HepG2 (cell line): ENCODE results near the gene RAC3. TPM values are rescaled to one million over a fixed set of nuclear protein-coding genes. Genes with fewer than 3 reads are reported as not detected.

ENCODE experiments used
- AGO2 ChIP-seq: fragments of 200-400 bp; formaldehyde crosslinking; optimal IDR thresholded peaks from 2 replicates; pipeline ENCODE3; 2017; ENCODE audit warnings: mild to moderate bottlenecking, low read depth, low read length, moderate library complexity
- ARNT ChIP-seq: fragments of 450-650 bp; IDR thresholded peaks from 2 replicates; pipeline ENCODE4 v1.6.1; 2017
- CHCHD3 ChIP-seq: sonication (generic); formaldehyde crosslinking; IDR thresholded peaks from 2 replicates; pipeline ENCODE4 v1.8.0; 2022; ENCODE audit warnings: mild to moderate bottlenecking, missing genetic modification reagents, moderate library complexity
- DZIP1 ChIP-seq: sonication (generic); formaldehyde crosslinking; IDR thresholded peaks from 2 replicates; pipeline ENCODE4 v1.5.0; 2020; ENCODE audit warnings: mild to moderate bottlenecking, missing genetic modification reagents
- FLYWCH1 ChIP-seq: sonication (generic); formaldehyde crosslinking; IDR thresholded peaks from 2 replicates; pipeline ENCODE4 v1.8.1; 2023; ENCODE audit warnings: mild to moderate bottlenecking, missing genetic modification reagents
- GATAD1 ChIP-seq: IDR thresholded peaks from 2 replicates; pipeline ENCODE4 v1.6.1; 2016; ENCODE audit warnings: missing genetic modification reagents, missing compliant biosample characterization
- HCFC1 ChIP-seq: fragments of 150-350 bp; IDR thresholded peaks from 2 replicates; pipeline ENCODE4 v1.6.1; 2014; ENCODE audit warnings: low read depth, low read length
- JUND ChIP-seq: sonication (generic); formaldehyde crosslinking; IDR thresholded peaks from 2 replicates; pipeline ENCODE4 v1.8.0; 2022; ENCODE audit warnings: mild to moderate bottlenecking, missing genetic modification reagents
- PAF1 ChIP-seq: IDR thresholded peaks from 2 replicates; pipeline ENCODE4 v1.6.1; 2016; ENCODE audit warnings: missing genetic modification reagents, missing compliant biosample characterization
- RBM39 ChIP-seq: fragments of 200-400 bp; formaldehyde crosslinking; IDR thresholded peaks from one replicate; pipeline ENCODE4 v1.6.1; 2018; ENCODE audit warnings: antibody characterized with exemption, mild to moderate bottlenecking, low read depth, low read length; ENCODE audit not compliant: poor library complexity, severe bottlenecking
- SRF ChIP-seq: IDR thresholded peaks from 2 replicates; pipeline ENCODE4 v1.6.1; 2011; ENCODE audit warnings: mild to moderate bottlenecking, low read depth, low read length, moderate library complexity
- YY1 ChIP-seq: IDR thresholded peaks from 2 replicates; pipeline ENCODE4 v1.6.1; 2011; ENCODE audit warnings: low read length, low read depth, moderate library complexity, mild to moderate bottlenecking; ENCODE audit not compliant: insufficient read depth, insufficient replicate concordance
- ZBTB4 ChIP-seq: sonication (generic); formaldehyde crosslinking; IDR thresholded peaks from 2 replicates; pipeline ENCODE4 v1.4.0; 2020; ENCODE audit warnings: missing genetic modification reagents, mild to moderate bottlenecking, borderline replicate concordance
- ZNF317 ChIP-seq: sonication (generic); formaldehyde crosslinking; IDR thresholded peaks from 2 replicates; pipeline ENCODE4 v1.5.0; 2020; ENCODE audit warnings: mild to moderate bottlenecking, missing genetic modification reagents
- ZNF326 ChIP-seq: sonication (generic); formaldehyde crosslinking; IDR thresholded peaks from 2 replicates; pipeline ENCODE4 v1.4.0; 2020; ENCODE audit warnings: missing genetic modification reagents, borderline replicate concordance
- ZNF333 ChIP-seq: sonication (generic); formaldehyde crosslinking; IDR thresholded peaks from 2 replicates; pipeline ENCODE4 v1.4.0; 2020; ENCODE audit warnings: mild to moderate bottlenecking, missing genetic modification reagents, borderline replicate concordance
- ZNF337 ChIP-seq: sonication (generic); formaldehyde crosslinking; IDR thresholded peaks from 2 replicates; pipeline ENCODE4 v1.5.1; 2020; ENCODE audit warnings: missing genetic modification reagents, low read depth, mild to moderate bottlenecking, borderline replicate concordance
- ZNF350 ChIP-seq: sonication (generic); formaldehyde crosslinking; IDR thresholded peaks from 2 replicates; pipeline ENCODE4 v1.4.0; 2020; ENCODE audit warnings: mild to moderate bottlenecking, low read depth, missing genetic modification reagents, borderline replicate concordance
- ZNF574 ChIP-seq: sonication (generic); formaldehyde crosslinking; IDR thresholded peaks from 2 replicates; pipeline ENCODE4 v1.4.0; 2020; ENCODE audit warnings: missing genetic modification reagents
- ZNF598 ChIP-seq: sonication (generic); formaldehyde crosslinking; IDR thresholded peaks from 2 replicates; pipeline ENCODE4 v1.5.1; 2020; ENCODE audit warnings: mild to moderate bottlenecking, missing genetic modification reagents, borderline replicate concordance
- ZNF607 ChIP-seq: sonication (generic); formaldehyde crosslinking; IDR thresholded peaks from 2 replicates; pipeline ENCODE4 v1.5.1; 2020; ENCODE audit warnings: missing genetic modification reagents, mild to moderate bottlenecking, borderline replicate concordance
- polyA plus RNA-seq, 8 experiments: library from polyadenylated mRNA; depleted of rRNA in 3 of 8; stranded (reverse) in 7 of 8; unstranded in 1 of 8; fragments of >200 nt; fragmentation: Illumina TruSeq in 4 of 8; extraction: Trizol in 4 of 8; gene quantifications; 2 replicates each; pipeline versions ENCODE4 v1.2.1 to v1.2.3, GENCODE V29; 2011 to 2016; ENCODE audit warnings: low read depth in 4 of 8, missing spikeins in 1 of 8, mixed read lengths in 1 of 8; ENCODE audit not compliant: insufficient read depth in 1 of 8
- total RNA-seq, 5 experiments: library from RNA; depleted of rRNA; stranded (reverse); fragments of >200 nt; fragmentation: Illumina TruSeq; extraction: Trizol; gene quantifications; 2 replicates each; pipeline ENCODE4 v1.2.3, GENCODE V29; 2016; ENCODE audit warnings: low read depth in 1 of 5

RAC3 gene
- total and polyA plus RNA-seq, 2 of the 13 experiments (the other 11 are each of a cell fraction or from before 2014, with no cell fraction given), result 10.5 to 21.3 TPM

GRCh38 chr17:82007495-82008257 lies 23.8 kb upstream of the RAC3 start (continued):
- TF ChIP-seq ZBTB4 (CRISPR knock-in tag) (peak; percentile 55), ZNF337 (CRISPR knock-in tag) (no peak), ZNF333 (CRISPR knock-in tag) (no peak), FLYWCH1 (CRISPR knock-in tag) (no peak), ZNF607 (CRISPR knock-in tag) (no peak), SRF (no peak), ZNF598 (CRISPR knock-in tag) (no peak), ZNF326 (peak; percentile 90), JUND (CRISPR knock-in tag) (no peak), AGO2 (peak; percentile 99), ZNF574 (no peak; the same call in 1 of the 2 replicates), ARNT (no peak), YY1 (no peak), CHCHD3 (CRISPR knock-in tag) (0 out of 2 replicates have a peak, but pooled peaks have one; percentile 66), ZNF350 (CRISPR knock-in tag) (no peak), GATAD1 (no peak), RBM39 (peak; percentile 34), ZNF317 (CRISPR knock-in tag) (no peak), PAF1 (peak; percentile 78), HCFC1 (no peak), DZIP1 (0 out of 2 replicates have a peak, but pooled peaks have one; percentile 40)
